HG03558 (cell line): ENCODE measurements around the gene MCM5.
"Not testable (repeated sequence)": the region's sequence is repeated elsewhere in the genome, so short reads cannot be mapped to it uniquely, and the experiment has no call there.

ENCODE experiments used
- ATAC-seq: cut with Tn5 transposase; IDR thresholded peaks from one replicate; pipeline ENCODE4 v1.9.1; 2021; ENCODE audit warnings: moderate number of reproducible peaks; ENCODE audit not compliant: unreplicated experiment; ENCODE audit errors: extremely low read depth

The MCM5 gene

GRCh38 chr22:35446365-35446764, 46.4 kb downstream of the MCM5 start:
- ATAC-seq, result no peak

- ATAC-seq, result no peak
Measured at GRCh38 chr22:35448523-35448922, 48.6 kb downstream of the MCM5 start.

- no peak for ATAC-seq
Measured at GRCh38 chr22:35449829-35450689, 50.1 kb downstream of the MCM5 start.

- ATAC-seq, result no peak
Measured at GRCh38 chr22:35450824-35451569, 51.1 kb downstream of the MCM5 start.

- no peak for ATAC-seq
Measured at GRCh38 chr22:35451592-35451991, 51.7 kb downstream of the MCM5 start.

- no peak for ATAC-seq
Measured at GRCh38 chr22:35452351-35452781, 52.4 kb downstream of the MCM5 start.

- no peak for ATAC-seq
Measured at GRCh38 chr22:35452810-35453743, 53.1 kb downstream of the MCM5 start.

- no peak for ATAC-seq
Measured at GRCh38 chr22:35454416-35455054, 54.6 kb downstream of the MCM5 start.

GRCh38 chr22:35455529-35455928, 55.6 kb downstream of the MCM5 start:
- ATAC-seq, result no peak

GRCh38 chr22:35456757-35457156, 56.8 kb downstream of the MCM5 start:
- no peak for ATAC-seq

GRCh38 chr22:35457729-35458546, 58.0 kb downstream of the MCM5 start:
- ATAC-seq, result no peak

GRCh38 chr22:35458547-35459422, 58.8 kb downstream of the MCM5 start:
- ATAC-seq, result no peak

GRCh38 chr22:35459423-35459894, 59.5 kb downstream of the MCM5 start:
- ATAC-seq, result no peak

GRCh38 chr22:35459976-35460375, 60.0 kb downstream of the MCM5 start:
- ATAC-seq, result not testable (repeated sequence)

GRCh38 chr22:35460688-35461087, 60.7 kb downstream of the MCM5 start:
- no peak for ATAC-seq

GRCh38 chr22:35462498-35463230, 62.7 kb downstream of the MCM5 start:
- ATAC-seq, result no peak

GRCh38 chr22:35463231-35463933, 63.4 kb downstream of the MCM5 start:
- no peak for ATAC-seq
